HG03439 (cell line): ENCODE results near the gene CENPP.
"Not testable (repeated sequence)": the region's sequence is repeated elsewhere in the genome, so short reads cannot be mapped to it uniquely, and the experiment has no call there.

Experiments used
- ATAC-seq: cut with Tn5 transposase; IDR thresholded peaks from one replicate; pipeline ENCODE4 v1.9.1; 2021; ENCODE audit warnings: mild to moderate bottlenecking, moderate library complexity; ENCODE audit not compliant: unreplicated experiment

CENPP gene

DNA sequence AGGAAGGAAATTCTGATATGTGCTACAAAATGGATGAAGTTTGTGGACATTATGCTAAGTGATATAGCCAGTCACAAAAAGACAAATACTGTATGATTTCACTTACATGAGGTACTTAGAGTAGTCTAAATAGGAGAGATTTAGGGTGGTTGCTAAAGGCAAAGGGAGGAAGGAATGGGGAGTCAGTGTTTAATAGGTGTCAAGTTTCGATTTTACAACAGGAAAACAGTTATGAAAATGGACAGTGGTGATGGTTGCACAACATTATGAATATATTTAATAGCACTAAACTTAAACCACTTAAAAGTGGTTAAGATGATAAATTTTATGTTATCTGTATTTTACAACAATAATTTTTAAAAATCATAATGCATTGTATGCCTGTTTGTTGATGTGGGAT lies 250.4 kb downstream of the CENPP start:
- no peak for ATAC-seq

DNA sequence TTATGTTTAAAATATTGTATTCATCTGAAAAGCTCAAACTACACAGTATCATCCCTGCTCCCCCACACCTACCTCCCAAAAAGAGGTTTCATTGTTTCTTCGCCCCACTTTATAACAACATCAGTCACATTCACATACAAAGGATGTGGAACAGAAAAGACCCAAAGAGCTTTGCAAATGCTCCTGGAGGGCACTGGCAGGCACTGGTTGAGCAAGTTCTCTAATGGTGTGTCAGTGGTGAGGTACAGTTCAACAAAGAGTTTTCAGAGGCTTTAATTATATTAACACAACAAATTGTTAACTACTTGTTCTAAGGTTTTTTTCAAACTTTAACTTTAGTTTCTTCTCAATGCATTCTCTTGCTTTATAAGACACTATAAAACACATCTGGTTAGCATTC lies 264.2 kb downstream of the CENPP start:
- no peak for ATAC-seq

DNA sequence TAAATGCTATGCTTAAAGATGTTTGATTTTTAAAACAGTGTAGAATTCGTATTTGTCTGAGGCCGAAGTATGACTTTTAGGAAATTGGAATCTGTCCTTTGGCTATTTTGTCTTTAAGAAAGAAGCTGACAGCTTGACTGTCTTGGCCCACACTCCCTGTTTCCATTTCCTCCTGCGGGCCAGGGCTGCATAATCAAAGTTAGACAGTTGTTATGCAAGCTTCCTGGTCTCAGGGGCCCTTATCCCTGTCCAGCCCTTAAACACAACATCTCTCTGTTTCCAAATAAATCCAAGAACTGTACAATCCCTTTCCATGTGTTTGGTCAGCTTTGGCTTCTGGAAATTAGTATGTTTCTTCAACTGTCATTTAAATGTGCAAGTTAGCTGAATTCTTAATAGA lies 264.6 kb downstream of the CENPP start:
- no peak for ATAC-seq

DNA sequence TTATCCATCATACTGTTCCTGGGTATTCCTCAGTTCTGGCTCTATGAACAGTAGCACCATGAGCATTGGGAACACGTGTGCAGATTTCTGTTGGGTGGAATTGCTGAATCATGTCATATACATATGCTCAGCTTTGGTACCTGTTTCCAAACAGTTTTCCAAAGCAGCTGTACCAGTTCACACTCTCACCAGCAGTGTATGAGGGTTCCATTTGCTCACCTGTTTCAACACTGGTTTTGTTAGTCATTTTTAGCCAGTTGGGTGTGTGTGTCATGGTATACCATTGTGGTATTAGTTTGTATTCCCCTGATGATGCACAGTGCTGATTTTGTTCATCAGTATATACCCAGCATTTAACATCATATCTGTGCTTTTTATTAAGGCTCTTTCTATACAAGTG lies 266.8 kb downstream of the CENPP start:
- no peak for ATAC-seq

DNA sequence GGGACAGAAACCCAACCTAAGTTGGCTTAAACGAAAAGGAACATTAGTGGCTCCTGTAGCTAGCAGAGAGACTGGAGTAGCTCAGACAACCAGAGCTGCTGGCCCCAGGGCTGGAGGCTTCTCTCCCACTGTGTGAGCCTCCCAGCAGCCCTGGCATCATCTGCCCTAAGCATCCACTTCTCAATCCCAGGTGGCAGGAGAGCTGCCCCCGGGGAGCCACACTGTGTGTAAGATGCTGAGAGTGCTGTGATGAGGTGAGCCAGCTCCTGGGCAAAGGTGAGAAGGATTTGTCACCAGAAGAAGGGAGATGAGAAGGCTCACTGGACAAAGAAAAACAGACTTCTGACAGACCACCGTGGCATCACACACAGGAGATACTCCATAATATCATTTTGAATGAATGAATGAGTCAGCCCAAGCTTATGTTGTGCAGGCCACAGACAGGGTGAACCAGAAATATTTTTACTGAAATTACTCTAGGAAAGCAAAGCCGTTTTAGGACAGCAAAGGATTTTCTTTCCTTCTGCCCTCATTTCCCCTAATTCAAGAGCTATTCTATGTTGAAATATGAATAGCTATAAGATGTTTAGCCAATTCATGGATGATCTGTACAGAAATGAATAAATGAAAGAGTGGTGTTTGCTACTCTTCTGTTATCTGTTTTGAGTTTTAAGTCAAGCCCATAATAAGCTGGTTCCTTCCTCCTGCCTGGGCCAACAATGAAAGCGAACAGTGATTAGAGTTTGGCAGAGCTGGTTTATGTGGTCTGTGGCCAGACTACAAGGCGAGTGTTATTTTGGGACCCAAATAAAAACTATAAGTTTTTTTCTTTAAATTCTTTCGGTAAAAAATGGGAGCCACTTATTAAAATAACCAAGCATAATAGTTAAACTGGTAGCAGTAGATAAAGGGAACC lies 267.5 kb downstream of the CENPP start:
- no peak for ATAC-seq

DNA sequence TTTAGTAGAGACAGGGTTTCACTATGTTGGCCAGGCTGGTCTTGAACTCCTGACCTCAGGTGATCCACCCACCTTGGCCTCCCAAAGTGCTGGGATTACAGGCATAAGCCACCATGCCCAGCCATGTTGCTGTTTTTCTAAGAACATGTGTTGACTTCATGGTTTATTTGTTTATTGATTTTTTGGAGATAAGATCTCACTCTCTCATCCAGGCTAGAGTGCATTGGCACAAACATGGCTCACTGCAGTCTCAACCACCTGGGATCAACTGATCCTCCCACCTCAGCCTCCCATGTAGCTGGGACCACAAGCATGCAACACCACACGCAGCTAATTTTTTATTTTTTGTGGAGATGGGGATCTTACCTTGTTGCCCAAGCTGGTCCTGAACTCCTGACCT lies 269.3 kb downstream of the CENPP start:
- ATAC-seq = not testable (repeated sequence)

DNA sequence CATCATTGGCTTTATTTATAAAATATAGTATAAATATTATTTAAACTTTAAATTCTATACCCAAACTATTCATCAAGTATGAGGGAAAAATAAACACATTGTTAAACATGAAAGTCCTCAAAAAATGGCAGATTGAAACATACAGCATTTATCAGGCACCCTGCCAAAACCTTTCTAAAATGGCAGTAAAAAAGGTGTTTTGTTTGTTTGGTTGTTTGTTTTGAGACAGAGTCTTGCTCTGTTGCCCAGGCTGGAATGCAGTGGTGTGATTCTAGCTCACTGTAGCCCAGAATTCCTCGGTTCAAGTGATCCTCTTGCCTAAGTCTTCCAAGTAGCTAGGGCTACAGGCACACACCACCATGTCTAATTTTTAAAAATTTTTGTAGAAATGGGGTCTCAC lies 270.2 kb downstream of the CENPP start:
- ATAC-seq = no peak

DNA sequence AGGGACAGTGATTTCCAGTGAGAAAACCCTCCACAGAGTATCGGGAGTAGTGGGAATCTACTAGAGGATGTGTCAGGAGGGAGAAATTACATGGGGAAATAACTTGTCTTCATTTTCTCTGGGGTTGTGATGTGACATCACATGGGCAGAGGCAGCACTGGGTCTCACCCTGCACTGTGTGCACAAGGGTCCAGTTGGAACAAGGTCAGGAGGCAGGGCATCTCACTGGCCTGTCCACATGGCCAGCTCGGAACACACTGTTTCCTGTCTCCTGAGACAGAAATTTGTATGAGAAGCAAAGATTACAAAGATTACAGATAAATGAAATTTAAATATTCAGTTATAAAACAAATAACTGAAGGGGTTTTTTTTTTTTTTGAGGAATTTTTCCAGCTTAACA lies 272.6 kb downstream of the CENPP start:
- ATAC-seq = no peak

DNA sequence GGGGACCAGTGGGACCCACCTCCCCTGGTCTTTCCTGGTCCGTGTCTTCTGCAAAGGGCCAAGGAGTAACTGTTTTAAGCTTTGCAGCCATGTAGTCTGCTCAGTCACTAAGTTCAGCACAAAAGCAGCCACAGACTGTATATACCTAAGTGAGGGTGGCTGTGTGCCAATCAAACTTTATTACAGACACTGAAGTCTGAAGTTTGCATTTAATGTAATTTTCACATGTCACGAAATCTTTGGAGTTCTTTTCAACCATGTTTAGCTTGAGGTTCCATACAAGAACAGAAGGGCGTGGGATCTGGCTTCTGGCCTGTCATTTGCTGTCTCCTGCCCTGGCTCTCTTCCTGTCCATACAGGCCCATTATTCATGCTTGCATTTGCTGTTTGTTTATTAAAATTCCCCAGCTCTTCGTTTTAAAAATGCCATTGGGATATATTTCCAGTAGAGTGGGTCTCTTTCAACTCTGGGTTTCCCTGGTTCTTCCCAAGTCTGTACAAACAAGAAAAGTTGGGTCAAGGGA lies 274.2 kb downstream of the CENPP start:
- no peak for ATAC-seq

DNA sequence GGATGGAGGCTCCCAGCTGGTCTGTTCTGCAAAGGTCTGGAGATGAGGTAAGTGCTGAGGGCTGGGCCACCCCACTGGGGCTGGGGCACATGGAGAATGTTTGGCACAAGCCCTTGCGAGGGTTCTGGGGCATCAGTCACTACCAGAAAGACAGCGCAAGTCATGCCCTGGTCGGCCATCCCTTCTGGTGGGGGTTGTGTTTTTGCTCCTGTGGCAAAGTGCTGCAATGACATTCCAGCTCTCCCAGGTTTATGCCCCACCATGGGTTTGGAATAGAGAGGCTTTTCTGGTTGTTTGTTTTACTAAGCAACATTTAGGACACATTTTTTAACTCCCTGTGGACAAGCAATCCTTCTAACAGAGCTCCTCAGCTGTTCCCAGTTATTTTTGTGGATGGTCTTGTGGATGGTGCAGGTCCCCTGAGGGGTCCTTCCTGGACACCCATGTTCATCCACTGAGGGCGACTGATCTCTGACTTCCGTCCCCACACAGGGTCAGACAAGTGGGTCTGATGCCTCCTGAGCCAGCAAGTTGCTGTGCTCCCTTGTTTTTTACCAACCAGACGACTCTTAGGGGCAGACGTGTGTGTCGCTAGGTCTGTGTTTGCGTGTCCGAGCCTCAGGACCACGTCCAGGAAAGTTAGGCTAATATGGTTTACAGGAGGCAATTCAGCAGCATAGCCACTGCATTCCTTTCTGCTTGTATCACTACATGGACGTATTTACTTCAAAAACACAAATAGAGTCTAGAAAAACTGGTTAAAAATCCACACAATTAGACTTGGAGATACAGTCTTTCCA lies 274.9 kb downstream of the CENPP start:
- ATAC-seq = no peak

DNA sequence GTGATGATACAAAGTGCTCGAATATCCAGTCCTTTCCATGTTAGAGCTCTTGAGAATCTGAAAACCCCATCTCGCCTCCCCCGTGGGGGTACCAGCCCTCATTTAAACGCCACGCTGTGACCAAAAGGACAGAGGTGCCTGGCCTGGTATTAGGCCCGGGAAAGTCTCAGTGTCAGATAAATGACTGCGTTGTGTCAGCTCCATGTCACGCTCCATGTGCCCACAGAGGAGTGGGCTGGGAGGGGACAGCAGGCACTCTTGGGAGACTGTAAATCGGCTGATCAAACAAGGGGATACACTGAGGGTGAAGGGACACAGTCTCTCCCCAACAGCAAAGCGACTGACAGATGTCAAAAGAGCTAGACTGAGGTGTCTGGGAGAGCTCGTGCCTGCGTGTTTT lies 275.7 kb downstream of the CENPP start:
- no peak for ATAC-seq

DNA sequence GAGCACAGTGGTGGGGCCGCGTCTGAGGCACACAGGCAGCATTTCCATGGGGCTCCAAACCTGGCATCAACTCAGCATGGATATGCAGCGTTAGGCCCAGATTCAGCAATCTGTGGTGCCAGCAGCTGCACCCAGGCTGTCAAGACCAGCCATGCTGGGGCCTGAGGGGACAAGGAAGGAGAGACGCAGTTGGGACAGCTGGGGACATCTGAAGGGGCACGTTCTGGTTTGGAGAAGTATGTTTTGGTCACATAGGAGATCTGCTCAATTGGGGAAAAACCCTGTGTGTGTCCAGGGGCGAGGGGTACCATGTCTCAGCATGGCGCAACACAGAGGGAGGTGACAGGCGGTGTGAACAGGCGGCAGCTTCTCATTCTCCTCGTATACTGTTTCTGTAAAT lies 276.7 kb downstream of the CENPP start:
- no peak for ATAC-seq

DNA sequence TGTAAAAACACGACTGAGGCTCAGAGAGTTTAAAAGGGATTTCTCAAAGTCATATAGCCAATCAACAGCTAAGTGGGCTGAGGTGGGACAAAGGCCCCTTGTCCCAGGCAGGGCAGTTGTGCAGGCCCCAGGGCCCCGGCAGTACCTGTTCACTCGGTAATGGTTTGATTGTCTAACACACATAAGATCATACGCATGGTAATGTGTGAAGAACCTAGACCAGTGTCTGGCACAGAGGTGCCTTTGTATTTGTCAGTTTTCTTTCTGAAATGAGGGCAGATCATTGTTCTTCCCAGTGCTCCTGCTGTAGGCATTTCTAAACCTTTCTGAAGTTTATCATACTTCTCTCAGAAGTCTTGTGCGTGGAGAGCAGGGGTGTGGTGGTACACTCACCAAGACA lies 277.3 kb downstream of the CENPP start:
- ATAC-seq = no peak

DNA sequence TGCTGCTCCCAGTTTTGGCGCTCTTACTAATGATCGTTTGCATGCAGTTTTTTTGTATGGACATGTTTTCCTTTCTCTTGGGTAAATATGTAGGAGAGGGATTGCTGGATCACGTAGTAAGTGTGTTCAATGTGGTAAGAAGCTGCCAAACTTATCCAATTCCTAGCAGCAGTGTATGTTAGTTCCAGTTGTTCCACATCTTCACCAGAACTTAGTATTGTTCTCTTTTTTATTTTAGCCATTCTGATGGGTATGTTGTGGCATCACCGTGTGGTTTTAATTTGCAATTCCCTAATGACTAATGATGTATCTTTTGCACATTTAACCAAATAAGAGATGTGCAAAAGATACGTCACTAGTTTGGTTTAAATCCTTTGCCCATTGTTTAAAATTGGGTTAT lies 278.2 kb downstream of the CENPP start:
- no peak for ATAC-seq

DNA sequence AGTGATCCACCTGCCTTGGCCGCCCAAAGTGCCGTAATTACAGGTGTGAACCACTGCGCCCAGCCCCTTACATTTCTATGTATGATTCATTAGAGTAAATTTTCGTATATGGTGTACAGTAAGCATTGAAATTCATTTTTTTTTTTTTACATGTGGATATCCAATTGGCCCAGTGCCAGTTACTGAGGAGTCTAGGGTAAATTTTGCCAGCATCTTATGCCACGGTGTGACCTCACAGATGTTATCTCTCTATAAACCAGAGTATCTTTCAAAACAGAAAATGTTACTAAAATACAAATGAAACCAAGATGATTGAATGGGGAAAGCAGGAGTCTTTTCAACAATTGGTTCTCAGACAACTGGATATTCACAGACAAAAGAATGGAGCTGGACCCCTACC lies 279.5 kb downstream of the CENPP start:
- ATAC-seq = no peak

DNA sequence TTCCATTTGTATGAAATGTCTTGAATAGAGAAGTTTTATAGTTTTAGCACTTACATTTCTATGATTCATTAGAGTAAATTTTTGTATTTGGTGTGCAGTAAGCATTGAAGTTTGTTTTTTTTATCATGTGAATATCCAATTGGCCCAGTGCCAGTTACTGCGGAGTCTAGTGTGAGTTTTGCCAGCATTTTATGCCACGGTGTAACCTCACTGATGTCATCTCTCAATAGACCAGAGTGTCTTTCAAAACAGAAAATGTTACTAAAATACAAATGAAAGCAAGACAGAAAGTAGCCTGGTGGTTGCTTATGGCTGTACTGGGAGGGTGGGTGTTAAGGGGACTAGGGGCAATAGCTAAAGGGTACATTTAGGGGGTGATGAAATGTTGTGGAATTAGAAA lies 281.3 kb downstream of the CENPP start:
- no peak for ATAC-seq

DNA sequence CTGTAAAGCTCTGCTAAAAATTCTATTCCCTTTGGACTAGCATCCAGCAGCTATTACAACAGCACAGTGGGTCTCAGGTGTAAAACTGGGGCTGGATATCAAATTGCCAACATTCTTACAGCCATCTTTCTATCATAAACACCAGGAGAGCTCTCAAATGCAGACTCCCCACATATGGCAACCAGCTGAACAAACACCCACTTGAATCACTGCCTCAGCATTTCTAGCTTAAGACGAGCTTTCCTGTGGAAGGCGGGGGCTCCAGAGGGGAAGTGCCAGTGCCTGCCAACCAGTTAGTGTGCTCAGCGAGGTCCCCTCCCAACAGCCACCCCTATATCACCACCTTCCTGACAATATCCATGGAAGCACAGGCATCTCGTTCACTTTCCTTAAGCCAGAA lies 282.0 kb downstream of the CENPP start:
- no peak for ATAC-seq

DNA sequence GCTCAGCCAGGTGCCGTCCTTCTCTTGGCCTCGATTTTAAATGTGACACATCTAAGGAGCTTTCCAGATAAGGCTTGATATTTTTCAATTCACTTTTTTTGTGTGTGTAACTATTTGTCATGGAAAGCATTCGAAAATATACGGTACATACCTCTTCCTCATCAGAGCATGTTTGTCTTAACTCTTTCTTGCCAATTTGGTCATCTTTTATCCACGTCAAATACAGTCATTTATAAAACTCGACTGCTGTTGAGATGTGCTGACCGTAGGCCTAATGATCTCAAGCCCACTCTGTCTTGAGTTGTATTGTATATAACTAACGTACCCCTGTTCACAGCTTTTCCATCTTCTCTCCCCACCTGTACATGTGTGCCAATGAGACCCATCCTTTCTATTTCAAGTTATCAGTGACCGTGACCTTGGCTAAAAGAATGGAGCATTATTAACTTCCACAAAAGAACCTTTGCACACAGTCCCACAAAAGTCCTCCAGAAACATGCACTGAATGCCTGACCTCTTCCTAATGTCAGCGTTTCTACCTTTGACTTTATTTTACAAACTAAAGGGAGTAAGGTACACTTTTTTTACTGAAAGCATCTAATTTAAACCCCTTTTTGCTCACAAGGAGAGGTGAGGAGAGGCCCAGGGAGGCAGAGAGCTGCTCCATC lies 282.6 kb downstream of the CENPP start:
- no peak for ATAC-seq

DNA sequence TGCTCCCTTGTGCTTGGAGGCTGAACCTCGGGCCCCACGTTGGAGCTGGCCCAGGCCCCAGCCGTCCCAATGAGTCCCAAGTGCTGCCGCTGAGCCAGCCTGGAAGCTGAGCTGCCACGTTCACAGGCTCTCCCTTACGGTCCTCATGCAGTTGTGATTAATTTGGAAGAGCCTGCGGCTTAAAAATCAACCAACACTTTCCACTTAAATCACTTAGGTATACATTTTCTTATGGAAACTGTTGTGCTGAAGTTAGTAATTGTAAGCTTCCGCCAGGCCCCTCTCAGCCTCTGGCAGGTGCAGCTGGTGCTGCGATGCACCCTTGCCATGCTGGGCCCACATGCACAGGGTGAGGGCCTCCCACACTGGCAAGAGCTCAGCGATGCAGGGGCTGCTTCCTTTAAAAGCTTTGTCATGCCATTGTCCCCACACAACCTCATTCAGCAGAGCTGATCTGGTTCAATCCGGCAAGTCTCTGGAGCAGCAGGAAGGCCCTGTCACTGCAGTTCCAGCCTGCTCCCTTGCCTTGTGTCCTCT lies 283.2 kb downstream of the CENPP start:
- ATAC-seq = no peak

DNA sequence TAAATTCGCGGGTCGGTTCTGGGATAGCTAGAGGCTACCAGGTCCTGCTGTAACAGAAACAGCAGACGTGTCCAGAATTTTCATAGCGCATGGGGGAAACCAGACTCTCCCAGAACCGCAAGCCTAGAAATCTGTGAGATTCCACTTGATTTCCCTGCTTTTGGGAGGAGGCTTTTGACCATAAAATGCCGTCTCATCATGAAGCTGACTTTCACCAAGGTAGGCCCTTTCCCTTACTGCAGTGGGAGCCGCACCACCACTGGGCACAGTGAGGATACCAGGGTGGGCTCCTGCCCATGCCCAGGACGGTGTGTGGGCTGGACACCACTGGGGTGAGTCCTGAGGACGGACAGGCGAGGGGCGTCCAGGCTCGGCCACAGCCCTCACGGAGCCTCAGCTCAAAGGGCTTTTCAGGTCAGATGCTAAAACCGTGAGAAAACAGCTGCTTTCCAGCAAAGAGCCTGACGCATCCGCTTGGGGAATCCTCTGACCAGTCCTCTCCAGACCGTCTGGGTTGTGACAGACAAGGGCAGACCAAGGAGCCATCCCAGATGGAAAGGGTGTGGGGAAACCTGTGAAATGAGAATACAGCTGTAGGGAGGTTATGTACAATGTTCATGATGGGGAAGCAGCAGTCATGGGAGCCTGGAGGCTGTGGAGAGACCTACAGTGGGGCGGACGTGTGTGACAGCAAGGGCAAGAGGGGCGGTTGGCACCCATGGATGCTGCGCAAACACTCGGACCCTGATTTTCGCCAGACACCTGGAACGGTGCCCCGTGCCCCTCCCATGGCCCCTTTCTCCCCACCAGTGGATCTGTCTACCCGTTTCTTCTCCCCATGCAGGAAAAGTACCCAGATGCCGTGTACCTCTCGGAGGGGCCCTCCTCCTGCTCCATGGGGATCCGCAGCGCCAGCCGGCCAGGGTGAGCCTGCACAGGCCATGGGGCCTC lies 285.0 kb downstream of the CENPP start:
- no peak for ATAC-seq
